GM18511 (cell line): ENCODE data around the gene OR2V1.
"Not testable (repeated sequence)": the region's sequence is repeated elsewhere in the genome, so short reads cannot be mapped to it uniquely, and the experiment has no call there.

Experiments used
- ATAC-seq: cut with Tn5 transposase; IDR thresholded peaks from one replicate; pipeline ENCODE4 v1.9.1; 2021; ENCODE audit warnings: mild to moderate bottlenecking, moderate library complexity; ENCODE audit not compliant: unreplicated experiment

OR2V1 gene

DNA sequence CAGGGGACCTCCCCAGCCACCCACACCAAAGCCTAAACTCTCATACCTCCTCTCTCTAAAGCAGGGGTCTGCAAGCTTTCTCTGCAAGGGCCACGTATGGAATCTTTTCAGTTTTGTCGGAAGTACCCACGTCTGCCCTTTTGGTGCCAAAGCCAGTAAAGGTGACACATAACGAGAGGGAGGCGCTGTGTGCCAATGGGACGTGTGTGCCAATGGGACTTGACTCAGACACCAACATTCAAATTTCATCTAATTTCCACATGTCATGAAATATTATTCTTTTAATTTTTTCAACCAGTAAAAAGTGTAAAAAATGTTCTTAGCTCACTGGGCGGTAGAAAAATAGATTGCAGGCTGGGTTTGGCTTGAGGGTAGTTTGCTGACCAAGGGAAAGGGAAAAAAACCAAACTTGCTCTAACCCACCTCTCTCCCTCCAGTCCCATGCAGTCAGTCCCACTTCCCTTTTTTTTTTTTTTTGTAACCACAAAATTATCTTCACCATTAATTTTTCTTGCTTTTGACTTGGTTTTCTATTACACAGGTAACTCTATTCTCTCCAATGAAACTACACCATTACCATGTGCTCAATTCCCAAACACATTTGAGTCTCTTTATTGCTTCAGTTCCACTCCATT, 25.5 kb downstream of the OR2V1 start:
- no peak for ATAC-seq

DNA sequence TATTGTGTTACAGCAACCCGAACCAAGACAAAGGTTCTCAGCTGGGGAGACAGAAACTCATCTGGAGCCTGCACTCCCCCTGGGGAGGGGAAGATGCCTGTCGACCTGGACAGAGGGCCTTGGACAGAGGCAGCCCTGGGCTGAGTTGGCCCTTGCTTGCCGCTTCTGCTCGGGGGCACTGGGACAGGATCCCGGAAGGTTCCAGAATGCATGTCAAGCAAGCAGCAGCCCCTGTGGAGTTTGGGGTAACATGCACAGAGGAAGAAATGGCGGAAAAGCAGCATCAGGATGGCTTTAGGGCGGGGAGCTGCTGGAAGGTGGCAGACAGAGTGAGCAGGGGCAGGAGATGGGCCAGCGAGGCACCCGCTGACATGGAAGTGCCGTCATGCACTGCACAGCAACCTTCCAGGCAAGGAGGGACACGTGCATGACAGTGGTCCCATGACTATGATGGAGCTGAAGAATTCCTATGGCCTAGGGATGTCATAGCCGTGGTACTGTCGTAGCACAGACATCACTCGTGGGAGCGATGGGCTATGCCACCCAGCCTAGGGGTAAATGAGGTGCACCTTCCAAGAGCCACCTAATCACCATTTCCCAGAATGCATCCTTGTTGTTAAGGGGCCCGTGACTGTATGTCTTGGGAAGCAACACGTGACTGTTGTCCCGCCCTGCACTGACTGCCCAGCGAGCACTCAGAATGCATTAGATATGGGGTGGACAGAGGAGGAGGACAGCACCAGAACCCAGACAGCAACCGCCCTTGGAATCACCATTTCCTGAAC, 26.2 kb downstream of the OR2V1 start:
- ATAC-seq, result not testable (repeated sequence)

DNA sequence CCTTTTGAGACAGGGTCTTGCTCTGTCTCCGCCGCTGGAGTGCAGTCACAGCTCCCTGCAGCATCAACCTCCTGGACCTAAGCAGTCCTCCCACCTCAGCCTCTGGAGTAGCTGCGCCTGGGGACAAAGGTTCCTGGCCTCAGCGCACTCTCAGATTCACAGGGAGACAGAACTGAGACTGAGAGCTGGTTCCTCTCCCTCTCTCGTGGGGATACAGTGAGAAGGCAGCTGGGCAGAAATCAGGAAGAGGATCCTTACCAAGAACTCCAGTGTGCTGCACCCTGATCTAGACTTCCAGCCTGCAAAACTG, 26.8 kb downstream of the OR2V1 start:
- ATAC-seq, result not testable (repeated sequence)

DNA sequence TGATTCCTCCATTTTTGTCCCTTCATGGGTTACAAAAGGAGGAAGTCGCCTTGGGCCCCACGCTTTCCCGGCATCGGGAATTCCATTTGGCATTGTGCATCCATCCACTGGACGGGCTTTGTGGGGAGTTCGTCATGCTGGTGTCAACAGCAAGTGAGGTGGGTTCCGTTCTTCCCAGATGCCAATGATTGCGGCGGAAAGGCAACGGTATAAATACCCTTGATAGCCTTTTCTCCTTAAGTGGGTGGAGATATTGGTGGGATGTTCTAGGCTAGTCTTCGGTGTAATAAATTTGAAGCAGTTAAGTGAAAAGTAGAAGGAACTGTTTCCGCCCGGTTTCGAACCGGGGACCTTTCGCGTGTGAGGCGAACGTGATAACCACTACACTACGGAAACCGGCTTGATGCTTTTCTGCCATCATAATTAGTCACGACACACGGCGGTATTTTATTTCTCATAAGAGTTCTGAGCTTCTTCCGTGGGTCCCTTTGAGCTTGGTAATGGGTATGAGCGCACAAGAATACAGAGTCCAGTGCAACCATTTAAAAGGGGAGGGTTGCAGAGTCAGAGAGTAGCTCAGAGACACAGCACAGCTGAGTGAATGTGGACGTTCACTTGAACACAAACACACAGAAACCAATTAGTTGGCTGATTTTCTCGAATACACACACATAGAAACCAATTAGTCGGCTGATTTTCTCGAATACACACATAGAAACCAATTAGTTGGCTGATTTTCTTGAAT, 28.9 kb downstream of the OR2V1 start:
- ATAC-seq, result not testable (repeated sequence)

DNA sequence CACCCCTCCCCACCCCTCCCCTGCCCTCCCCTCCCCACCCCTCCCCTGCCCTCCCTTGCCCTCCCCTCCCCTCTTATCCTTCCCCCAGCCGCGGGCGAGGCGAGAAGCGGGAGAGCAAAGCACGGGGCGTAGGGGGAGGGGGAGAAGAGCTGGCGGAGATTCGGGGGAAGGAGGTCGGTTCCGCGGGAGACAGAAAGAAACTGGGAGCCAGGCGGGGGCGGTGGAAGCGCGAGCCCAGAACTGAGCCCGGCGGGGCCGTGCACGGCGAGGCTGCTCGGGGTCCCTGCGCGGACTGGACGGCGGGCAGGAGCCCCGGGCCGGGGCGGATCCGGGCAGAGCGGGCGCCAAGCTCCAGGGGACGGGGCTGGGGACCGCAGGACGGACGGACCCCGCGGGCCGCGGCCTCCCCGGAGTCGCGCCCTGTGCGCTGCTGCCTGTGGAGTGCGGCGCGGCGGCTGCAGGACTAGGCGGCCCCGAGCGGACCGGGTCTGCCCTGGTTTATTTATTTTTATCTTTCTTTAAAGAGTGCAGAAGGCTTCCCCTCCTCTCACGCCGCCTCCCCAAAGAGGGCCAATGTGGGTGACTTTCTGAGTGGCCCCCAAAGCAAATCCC, 29.8 kb downstream of the OR2V1 start:
- ATAC-seq, result not testable (repeated sequence)

DNA sequence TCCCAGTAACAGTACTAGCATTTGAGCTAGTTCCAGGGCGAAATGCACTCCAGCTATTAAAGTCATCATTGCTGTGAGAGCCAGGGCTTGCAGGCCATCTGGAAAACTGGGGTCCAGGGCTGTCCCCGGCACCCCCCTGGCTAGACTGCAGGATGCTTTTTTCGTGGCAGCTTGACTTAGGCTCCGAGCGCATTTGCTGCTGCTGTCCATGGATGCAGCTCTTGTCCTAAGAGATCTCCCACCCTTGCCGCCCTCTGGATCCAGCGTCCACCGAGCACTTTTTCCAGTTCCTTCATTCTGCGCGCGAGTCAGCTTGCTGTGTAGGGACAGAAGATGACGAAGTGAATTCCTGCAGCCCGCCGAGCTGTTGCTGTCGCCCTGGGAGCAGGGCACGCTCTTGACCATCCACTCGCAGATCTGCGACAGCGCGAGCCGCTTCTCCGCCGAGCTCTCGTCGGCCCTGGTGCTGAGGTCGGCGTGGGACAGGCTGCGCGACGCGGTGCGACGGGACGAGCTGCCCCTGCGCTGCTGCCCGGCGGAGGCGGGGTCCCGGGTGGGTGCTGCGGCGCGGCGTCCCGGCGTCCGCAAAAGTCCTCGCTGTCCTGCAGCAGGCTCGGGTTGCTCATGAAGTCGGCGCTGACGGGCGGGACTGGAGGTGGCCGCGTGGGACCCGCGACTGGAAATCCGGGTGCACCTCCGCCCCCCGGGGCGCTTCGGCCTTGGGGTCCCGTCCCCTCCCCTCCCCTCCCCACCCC, 30.7 kb downstream of the OR2V1 start:
- ATAC-seq, result no peak

DNA sequence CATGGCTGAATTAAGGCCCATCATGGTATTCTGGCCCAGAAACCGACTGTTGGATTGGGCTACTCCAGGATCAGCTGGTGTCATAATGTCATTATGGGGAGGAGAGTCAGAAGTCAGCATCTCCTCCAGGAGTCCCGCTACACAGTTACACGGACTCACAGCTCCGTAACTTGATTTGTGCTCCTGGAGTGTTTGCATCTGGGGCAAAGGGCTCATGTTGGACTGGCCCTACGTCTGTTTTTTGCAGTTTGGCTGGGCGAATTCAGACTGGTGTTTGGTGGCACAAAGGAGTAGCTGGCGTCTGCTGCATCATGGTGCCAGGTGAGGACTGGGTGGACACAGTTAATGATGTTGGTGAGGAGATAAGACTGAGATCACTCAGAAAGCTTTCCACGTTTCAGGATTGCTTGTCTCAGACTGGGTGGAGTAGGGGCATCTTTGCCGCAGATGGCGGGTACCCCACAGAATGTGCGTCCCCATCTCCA, 31.3 kb downstream of the OR2V1 start:
- no peak for ATAC-seq

DNA sequence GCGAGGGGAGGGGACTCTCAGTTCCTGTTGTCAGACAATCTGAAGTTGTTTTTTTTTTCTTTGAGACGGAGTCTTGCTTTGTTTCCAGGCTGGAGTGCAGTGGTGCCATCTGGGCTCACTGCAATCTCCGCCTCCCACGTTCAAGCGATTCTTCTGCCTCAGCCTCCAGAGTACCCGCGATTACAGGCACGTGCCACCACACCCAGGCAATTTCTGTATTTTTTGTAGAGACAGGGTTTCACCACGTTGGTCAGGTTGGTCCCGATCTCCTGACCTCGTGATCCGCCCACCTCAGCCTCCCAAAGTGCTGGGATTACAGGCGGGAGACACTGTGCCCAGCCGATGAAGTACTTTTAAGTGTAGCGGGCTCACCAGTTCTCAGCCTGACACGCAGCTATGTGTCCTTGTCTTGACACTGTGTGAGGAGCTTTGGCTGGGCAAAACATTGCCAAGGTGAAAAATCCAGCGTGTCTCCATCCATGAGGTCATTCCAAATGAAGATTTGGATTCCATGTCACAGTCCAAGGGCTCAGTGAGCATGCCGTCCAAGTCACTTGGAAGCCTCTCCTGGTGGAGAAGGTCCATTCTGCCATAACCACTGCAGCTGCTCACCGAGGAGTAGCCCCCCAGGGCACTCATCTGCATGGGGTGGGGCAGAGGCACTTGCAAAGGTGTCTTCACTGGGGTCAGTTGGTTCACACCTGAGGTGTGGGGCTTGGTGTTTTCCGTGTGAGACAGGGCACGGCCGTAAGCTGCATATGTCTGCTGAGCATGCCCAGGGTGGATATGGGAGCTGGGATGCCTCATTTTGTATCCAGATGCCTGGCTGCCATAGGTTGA, 32.0 kb downstream of the OR2V1 start:
- ATAC-seq, result no peak

DNA sequence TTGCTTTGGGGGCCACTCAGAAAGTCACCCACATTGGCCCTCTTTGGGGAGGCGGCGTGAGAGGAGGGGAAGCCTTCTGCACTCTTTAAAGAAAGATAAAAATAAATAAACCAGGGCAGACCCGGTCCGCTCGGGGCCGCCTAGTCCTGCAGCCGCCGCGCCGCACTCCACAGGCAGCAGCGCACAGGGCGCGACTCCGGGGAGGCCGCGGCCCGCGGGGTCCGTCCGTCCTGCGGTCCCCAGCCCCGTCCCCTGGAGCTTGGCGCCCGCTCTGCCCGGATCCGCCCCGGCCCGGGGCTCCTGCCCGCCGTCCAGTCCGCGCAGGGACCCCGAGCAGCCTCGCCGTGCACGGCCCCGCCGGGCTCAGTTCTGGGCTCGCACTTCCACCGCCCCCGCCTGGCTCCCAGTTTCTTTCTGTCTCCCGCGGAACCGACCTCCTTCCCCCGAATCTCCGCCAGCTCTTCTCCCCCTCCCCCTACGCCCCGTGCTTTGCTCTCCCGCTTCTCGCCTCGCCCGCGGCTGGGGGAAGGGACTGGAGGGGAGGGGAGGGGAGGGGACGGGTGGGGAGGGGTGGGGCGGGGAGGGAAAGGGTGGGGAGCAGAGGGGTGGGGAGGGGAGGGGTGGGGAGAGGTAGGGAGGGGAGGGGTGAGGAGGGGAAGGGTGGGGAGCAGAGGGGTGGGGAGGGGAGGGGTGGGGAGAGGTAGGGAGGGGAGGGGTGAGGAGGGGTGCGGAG, 33.0 kb downstream of the OR2V1 start:
- ATAC-seq, result not testable (repeated sequence)

DNA sequence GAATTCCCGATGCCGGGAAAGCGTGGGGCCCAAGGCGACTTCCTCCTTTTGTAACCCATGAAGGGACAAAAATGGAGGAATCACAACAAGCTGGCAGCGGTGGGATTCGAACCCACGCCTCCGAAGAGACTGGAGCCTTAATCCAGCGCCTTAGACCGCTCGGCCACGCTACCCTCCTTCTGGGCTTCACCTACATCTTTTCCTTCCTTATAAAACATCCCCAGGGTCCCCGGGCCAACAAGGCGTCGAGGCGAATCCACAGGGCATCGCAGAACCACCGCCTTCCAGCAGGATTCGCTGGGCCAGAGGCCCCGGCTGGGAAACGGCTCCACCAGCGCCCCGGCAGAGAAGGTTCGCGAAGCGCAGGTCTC, 33.6 kb downstream of the OR2V1 start:
- ATAC-seq, result not testable (repeated sequence)

DNA sequence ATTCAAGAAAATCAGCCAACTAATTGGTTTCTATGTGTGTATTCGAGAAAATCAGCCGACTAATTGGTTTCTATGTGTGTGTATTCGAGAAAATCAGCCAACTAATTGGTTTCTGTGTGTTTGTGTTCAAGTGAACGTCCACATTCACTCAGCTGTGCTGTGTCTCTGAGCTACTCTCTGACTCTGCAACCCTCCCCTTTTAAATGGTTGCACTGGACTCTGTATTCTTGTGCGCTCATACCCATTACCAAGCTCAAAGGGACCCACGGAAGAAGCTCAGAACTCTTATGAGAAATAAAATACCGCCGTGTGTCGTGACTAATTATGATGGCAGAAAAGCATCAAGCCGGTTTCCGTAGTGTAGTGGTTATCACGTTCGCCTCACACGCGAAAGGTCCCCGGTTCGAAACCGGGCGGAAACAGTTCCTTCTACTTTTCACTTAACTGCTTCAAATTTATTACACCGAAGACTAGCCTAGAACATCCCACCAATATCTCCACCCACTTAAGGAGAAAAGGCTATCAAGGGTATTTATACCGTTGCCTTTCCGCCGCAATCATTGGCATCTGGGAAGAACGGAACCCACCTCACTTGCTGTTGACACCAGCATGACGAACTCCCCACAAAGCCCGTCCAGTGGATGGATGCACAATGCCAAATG, 34.1 kb downstream of the OR2V1 start:
- ATAC-seq, result not testable (repeated sequence)

DNA sequence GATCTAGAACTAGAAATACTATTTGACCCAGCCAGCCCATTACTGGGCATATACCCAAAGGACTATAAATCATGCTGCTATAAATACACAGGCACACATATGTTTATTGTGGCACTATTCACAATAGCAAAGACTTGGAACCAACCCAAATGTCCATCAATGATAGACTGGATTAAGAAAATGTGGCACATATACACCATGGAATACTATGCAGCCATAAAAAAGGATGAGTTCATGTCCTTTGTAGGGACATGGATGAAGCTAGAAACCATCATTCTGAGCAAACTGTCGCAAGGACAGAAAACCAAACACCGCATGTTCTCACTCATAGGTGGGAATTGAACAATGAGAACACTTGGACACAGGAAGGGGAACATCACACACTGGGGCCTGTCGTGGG, 35.8 kb downstream of the OR2V1 start:
- ATAC-seq, result not testable (repeated sequence)

DNA sequence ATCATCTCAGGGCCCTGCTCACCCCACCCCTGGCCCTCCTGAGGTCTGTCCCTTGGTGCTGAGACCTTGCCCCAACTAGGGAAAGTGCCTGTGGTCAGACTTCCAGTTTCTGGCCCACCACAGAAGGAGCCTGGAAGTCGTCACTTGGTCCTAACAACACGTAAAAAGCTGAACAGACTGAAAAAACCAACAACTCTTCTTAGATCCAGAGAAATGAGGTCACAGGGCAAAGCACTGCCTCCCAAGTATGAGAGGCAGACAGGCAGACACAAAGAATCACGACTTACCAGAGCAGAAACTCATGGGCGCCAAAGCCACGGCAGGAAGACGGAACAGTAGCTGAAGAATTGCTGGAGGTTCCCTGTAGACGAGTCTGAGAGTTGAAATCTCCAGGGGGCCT, 38.5 kb downstream of the OR2V1 start:
- no peak for ATAC-seq

DNA sequence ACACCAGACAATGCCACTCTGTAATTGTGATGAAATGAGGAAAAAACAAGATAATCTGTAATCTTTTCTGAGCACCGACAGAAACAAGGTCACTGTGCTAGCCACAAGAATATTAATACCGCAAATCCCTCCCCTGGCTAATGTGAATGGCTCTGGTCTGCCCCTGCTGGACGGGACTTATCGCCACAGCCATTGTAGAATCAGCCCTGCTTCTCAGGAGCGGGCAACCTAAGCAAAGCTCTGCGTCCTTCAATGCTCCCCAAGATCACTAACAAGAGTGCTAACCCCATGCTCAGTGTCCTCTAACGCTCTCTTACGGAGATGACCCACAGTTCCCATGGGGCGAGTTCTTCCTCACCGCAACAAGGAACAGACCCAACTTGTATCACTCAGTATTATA, 42.7 kb downstream of the OR2V1 start:
- no peak for ATAC-seq

DNA sequence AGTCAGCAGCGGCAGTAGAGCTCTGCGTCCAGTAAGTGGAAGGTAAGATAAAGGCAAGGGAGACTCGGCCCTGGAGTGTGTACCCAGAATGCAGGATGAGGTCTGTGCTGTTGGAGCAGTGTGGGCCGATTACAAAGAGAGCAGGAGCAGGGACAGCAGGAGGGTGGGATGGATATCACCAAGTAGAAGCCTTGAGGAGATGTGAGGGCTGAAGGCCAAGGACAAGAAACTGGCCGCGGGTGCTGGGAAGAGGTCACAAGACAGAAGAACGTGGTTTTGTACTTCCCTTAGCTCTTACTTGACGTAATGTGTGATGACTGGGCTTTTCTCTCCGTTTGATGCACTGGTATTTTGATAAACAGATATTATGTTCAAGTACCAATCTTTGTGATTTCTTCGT, 43.7 kb downstream of the OR2V1 start:
- ATAC-seq, result no peak

DNA sequence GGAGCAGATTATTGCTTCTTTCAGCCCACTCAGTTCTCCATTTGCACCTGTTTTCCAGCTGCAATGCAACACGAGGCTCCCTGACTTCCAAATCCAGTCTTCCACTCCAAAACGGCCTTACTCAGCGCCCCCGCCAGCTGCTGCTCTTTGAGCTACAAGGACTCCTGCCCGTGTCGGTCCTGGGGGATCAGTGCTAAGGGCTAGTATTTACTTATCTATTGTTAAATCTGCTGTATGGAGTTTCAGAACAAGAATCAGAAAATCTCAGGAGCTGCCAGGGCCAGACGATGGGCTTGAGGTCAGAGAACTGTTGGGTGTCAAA, 44.1 kb downstream of the OR2V1 start:
- ATAC-seq, result no peak

DNA sequence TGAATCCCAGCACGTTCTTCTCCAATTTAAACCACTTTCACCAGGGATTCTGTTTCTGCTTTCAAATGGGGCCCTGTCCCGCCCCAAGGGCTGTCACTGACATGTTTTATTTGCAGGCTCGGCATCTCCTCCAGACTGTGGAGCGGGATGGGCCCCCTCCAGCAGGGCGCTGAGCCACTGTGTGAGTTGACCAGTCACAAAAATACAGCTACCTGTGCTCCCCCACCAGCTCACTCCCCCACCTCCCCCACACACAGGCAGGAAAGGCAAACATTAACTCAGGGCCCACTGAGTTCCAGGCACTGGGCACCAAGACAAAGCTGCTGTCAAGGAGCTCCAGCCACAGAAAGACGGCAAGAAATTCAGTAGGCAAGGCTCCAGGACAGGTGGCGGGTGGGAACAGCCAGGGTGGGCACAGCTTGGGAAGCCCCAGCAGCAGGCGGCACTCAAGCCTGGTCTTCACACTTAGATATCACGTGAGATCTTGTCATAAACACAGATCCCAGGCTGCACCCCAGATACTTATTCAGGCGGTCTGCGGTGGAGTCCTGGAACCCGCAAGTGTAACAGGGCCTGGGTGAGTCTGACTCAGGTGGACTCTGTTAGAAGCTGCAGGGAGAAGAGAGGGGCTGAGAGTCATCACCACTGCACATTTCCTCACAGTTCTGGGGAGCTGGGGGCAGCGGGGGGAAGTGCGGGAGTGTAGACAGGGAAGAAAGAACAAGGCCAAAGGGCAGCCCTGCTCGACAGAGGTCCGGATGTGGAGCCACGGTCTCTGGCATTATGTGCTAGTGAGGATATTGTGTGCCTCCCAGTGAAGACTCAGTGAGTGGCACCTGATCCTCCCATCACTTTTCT, 44.7 kb downstream of the OR2V1 start:
- no peak for ATAC-seq

DNA sequence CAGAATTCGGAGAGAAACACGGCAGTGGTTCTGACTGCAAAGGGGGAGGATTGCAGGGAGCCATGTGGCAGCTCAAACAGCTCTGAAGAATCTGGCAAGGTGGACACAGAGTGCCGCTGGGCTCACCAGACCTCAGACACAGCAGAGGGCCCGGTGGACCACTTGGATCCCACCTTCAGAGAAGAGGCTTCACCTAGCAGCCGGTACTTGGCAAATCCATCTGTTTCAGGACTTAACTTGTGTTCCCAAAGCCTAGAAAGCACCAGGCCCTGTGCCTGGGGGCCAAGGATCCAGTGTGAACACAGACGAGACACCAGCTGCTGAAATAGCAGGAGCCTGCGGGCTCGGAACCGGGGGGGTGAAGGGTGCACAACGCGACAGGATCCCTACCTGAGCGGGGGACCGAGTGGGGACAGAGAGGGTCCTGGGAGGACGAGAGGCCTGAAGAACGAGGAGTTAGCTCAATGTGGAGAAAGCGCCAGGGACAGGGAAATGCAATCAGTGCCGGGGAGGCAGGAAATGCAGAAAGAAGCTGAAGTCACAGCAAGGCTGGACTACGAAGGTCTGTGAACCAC, 46.3 kb downstream of the OR2V1 start:
- no peak for ATAC-seq
